Activated CD4-positive, alpha-beta T cell treated with anti-CD3 and anti-CD28 coated beads, Interleukin-2, amount 10 ng/mL, durations not matched to agents 7 days and 5 days (primary cell): Measurements from ENCODE around the gene ARMCX1. TPM values are rescaled to one million over a fixed set of nuclear protein-coding genes. Genes with fewer than 3 reads are reported as not detected.
"Not testable (repeated sequence)": the region's sequence is repeated elsewhere in the genome, so short reads cannot be mapped to it uniquely, and the experiment has no call there.

Source experiments
- CTCF ChIA-PET: fragments of 350-600 bp; sonication (Branson Sonifier 250); formaldehyde crosslinking; loops from one replicate; lab custom pipeline; 2021; ENCODE audit warnings: antibody characterized with exemption; lab: Charles Lee
- POLR2A ChIA-PET: fragments of 350-600 bp; sonication (Branson Sonifier 250); formaldehyde crosslinking; loops from one replicate; lab custom pipeline; 2021; ENCODE audit warnings: antibody characterized with exemption; lab: Charles Lee
- DNase-seq: peaks from one replicate; pipeline ENCODE4 v3.0.0-alpha.2; 2020
- H3K27ac Mint-ChIP-seq: one replicate; pipeline ENCODE4 v1.8.0; 2021; ENCODE audit warnings: mild to moderate bottlenecking, moderate library complexity, mixed read lengths
- H3K27me3 Mint-ChIP-seq: one replicate; pipeline ENCODE4 v1.8.0; 2021; ENCODE audit warnings: mixed read lengths
- H3K36me3 Mint-ChIP-seq: one replicate; pipeline ENCODE4 v1.8.0; 2021; ENCODE audit warnings: low read depth, mixed read lengths
- H3K4me1 Mint-ChIP-seq: one replicate; pipeline ENCODE4 v1.8.0; 2021; ENCODE audit warnings: mixed read lengths
- H3K4me3 Mint-ChIP-seq: one replicate; pipeline ENCODE4 v1.8.0; 2021; ENCODE audit warnings: mild to moderate bottlenecking, moderate library complexity, mixed read lengths
- H3K9me3 Mint-ChIP-seq: one replicate; pipeline ENCODE4 v1.8.0; 2021; ENCODE audit warnings: mixed read lengths
- total RNA-seq, 2 experiments: library from RNA; stranded (reverse); gene quantifications; one replicate each; pipeline ENCODE4 v1.2.3, GENCODE V29; 2021

ARMCX1 gene
- total RNA-seq, result under 1 TPM; 0.08 to 0.12 TPM

DNA sequence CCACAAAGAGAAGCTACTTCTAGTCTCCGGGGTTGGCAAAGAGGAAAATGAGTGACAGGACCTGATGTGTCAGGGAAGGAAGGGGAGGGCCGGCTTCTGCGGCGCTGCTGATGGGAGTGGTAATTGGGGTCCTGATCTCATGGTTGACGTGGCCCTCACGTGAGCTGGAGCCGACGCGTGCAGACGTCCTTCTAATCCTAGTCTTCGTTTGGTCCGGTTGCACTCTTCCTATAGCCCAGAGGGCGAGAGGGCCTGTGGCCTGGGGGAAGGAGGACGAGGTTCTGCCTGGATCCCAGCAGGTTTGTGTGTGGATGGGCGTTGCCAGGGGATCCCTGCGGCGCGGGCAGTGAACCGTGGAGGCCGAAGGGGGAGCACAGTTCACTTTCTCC lies at the start of gene ARMCX1:
ARMCX1 (plus strand) TSS at position 186 of the 389 bp plus-strand sequence. CDS start 2,384 bp downstream, outside the sequence.
- ChIA-PET CTCF (no interaction called here), POLR2A (no interaction called here)
- Mint-ChIP-seq H3K36me3 (no peaks in the 10 kb centered on the region), H3K9me3 (no peaks in the 10 kb centered on the region), H3K4me1 (peaks cover 8% of the 10 kb centered on the region), H3K27ac (no peak within 1 kb of the TSS), H3K27me3 (peaks cover 7% of the 10 kb centered on the region), H3K4me3 (peak within 1 kb of the TSS; percentile 44)
- peak; percentile 6 for DNase-seq

DNA sequence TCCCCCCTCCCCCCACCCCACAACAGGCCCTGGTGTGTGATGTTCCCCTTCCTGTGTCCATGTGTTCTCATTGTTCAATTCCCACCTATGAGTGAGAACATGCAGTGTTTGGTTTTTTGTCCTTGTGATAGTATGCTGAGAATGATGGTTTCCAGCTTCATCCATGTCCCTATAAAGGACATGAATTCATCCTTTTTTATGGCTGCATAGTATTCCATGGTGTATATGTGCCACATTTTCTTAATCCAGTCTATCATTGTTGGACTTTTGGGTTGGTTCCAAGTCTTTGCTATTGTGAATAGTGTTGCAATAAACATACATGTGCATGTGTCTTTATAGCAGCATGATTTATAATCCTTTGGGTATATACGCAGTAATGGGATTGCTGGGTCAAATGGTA lies 47.4 kb upstream of the ARMCX1 start:
- H3K27ac Mint-ChIP-seq, H3K4me3 Mint-ChIP-seq: not testable (repeated sequence)

DNA sequence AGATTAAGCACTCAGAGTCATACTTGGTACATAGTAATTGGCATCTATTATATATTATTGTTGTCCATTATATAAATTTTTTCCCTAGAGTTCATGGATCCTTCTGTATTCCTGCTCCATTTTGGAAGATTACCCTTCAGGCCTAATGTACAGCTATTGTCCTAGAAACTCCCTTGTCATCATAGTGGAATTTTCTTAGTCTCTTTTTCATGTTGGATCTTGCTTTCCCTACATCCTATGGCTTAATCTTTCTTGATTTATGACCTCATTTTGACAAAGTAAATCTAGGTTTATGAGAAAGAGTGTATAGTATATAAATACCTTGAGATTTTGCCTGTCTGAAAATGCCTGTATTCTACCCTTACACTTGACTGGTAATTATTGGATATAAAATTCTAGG lies 43.0 kb upstream of the ARMCX1 start:
- Mint-ChIP-seq H3K9me3 (no peaks in the 10 kb centered on the region), H3K4me1 (no peaks in the 10 kb centered on the region), H3K36me3 (no peaks in the 10 kb centered on the region), H3K4me3 (no peak overlapping the region), H3K27me3 (no peaks in the 10 kb centered on the region), H3K27ac (no peak overlapping the region)
- CTCF ChIA-PET, result no interaction called here
- POLR2A ChIA-PET, result no interaction called here
- no peak for DNase-seq

More for the DNA sequence above, 47.4 kb upstream of the ARMCX1 start:
- POLR2A ChIA-PET, H3K36me3 Mint-ChIP-seq, H3K27me3 Mint-ChIP-seq, DNase-seq, H3K4me1 Mint-ChIP-seq, H3K9me3 Mint-ChIP-seq, CTCF ChIA-PET: not testable (repeated sequence)

DNA sequence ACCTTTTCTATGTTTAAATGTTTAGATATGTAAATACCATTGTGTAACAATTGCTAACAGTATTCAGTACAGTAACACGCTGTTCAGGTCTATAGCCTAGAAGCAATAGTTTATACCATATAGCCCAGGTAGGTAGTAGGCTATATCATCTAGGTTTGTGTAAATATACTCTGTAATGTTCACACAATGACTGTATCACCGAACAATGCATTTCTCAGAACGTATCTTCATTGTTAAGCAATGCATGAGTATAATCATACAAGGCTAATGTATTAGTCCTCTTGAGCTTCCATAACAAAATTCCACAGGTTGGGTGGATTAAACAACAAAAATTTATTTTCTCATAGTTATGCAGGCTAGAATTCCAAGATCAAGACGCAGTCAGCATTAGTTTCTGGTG lies 42.4 kb upstream of the ARMCX1 start:
- Mint-ChIP-seq H3K27me3 (no peaks in the 10 kb centered on the region), H3K9me3 (no peaks in the 10 kb centered on the region), H3K4me1 (no peaks in the 10 kb centered on the region), H3K4me3 (no peak overlapping the region), H3K36me3 (no peaks in the 10 kb centered on the region), H3K27ac (no peak overlapping the region)
- DNase-seq, result no peak
- CTCF ChIA-PET, result no interaction called here
- POLR2A ChIA-PET, result no interaction called here

DNA sequence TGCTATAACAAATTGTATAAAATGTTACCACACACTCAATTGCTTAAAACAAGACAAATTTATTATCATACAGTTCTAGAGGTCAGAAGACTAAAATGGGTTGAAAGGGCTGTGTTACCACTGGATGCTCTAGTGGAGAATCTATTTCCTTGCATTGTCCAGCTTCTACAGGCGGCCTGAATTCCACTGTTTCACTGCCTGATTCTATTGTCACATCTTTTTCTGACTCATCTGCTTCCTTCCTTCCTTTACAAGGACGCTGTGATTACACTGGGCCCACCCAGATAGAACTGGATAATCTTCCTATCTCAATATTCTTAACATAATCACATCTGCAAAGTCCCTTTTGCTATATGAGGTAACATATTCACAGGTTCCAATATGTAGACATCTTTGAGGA lies 19.4 kb upstream of the ARMCX1 start:
- Mint-ChIP-seq H3K27ac (no peak overlapping the region), H3K4me3 (no peak overlapping the region), H3K36me3 (no peaks in the 10 kb centered on the region), H3K4me1 (no peaks in the 10 kb centered on the region), H3K9me3 (no peaks in the 10 kb centered on the region), H3K27me3 (no peaks in the 10 kb centered on the region)
- no peak for DNase-seq
- CTCF ChIA-PET, result no interaction called here
- POLR2A ChIA-PET, result no interaction called here

DNA sequence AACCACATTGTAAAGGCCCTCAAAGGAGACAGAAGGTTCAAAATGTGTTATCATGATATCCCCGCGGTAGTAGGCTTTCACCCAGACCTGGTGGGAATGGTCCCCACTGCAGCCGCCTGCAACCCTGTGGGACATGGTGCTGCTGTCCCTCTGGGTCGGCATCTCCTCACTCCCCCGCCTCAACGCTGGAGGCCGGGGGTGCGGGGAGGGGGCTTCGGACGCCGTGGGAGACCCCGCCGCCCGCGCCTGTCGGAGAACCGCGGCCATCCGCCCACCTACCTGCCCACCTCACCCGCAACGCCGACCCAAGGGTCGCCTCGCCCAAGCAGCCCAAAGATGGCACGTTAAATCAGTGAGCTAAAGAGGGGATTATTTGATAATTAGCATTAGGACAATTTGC lies 11.2 kb upstream of the ARMCX1 start:
- no peak overlapping the region for H3K27ac Mint-ChIP-seq
- ChIA-PET POLR2A (no interaction called here), CTCF (no interaction called here)
- no peak for DNase-seq
- peaks cover 4% of the 10 kb centered on the region for H3K9me3 Mint-ChIP-seq
- H3K4me1 Mint-ChIP-seq, result no peaks in the 10 kb centered on the region
- H3K36me3 Mint-ChIP-seq, result no peaks in the 10 kb centered on the region
- H3K27me3 Mint-ChIP-seq, result no peaks in the 10 kb centered on the region
- no peak overlapping the region for H3K4me3 Mint-ChIP-seq

DNA sequence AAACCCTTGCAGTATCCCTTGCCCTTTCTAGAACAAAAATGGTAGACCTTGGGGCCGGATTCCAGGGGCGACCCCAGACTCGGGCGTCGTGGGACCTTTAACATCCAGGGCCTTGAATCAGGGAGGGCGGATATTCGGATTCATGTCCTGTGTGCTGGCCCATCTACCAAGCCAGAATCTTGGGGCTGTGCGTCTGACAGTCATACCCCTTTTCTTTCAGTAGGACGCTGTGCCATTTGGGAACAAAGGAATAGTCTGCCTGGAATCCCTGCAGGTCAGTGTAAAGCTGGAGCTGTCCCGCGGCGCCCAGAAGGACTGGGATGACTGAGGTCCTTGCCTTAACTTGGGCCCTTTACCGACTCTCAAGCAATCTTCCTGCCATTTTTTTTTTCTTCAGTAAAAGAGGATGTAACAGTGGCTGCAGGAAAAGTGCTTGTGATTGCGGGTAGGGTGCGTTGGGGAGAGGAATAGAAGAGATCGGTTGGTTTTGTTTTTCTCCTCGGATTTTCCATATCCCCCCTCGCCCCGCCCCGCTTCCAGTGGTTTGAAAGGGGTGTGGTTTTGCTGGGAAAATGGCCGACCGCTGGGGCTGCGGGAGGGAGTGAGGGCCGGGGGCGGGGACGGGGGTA lies 518 bp downstream of the ARMCX1 start:
- Mint-ChIP-seq H3K4me3 (peak overlapping the region; percentile 44), H3K4me1 (peaks cover 8% of the 10 kb centered on the region), H3K9me3 (no peaks in the 10 kb centered on the region), H3K27me3 (peaks cover 7% of the 10 kb centered on the region), H3K36me3 (no peaks in the 10 kb centered on the region), H3K27ac (no peak overlapping the region)
- no peak for DNase-seq
- CTCF ChIA-PET, result no interaction called here
- POLR2A ChIA-PET, result no interaction called here

DNA sequence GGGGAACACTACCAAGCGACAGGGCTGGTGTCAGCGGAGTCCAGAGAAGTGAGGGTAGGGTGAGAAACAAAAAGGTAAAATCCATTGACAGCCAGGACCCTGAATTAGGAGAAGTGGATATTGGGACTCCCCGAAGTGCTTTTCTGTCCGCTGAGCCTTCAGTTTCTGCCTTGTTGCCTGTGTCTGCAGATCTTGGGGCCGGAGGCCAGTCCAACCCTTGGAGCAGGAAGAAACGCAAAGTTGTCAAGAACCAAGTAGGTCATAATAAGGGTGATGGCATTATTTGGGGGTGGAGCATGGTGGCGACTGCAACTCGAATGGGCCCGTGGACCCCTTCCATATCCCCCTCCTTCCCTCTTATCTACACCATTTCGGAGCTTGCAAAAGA lies 1.0 kb downstream of the ARMCX1 start:
- Mint-ChIP-seq H3K4me1 (peaks cover 8% of the 10 kb centered on the region), H3K4me3 (peak overlapping the region; percentile 19), H3K36me3 (no peaks in the 10 kb centered on the region), H3K27ac (no peak overlapping the region), H3K9me3 (no peaks in the 10 kb centered on the region), H3K27me3 (peaks cover 7% of the 10 kb centered on the region)
- CTCF ChIA-PET, result no interaction called here
- no peak for DNase-seq
- POLR2A ChIA-PET, result no interaction called here

DNA sequence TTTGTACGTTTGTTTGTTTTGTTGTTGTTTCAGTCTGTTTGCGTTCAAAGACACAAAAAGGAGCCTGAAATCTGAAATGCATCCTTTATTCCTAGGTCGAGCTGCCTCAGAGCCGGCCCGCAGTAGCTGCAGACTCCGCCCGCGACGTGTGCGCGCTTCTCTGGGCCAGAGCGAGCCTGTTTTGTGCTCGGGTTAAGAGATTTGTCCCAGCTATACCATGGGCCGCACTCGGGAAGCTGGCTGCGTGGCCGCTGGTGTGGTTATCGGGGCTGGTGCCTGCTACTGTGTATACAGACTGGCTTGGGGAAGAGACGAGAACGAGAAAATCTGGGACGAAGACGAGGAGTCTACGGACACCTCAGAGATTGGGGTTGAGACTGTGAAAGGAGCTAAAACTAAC lies 2.4 kb downstream of the ARMCX1 start:
- Mint-ChIP-seq H3K4me1 (peaks cover 8% of the 10 kb centered on the region), H3K27me3 (peaks cover 7% of the 10 kb centered on the region), H3K9me3 (no peaks in the 10 kb centered on the region), H3K4me3 (no peak overlapping the region), H3K27ac (no peak overlapping the region), H3K36me3 (no peaks in the 10 kb centered on the region)
- no peak for DNase-seq
- POLR2A ChIA-PET, result no interaction called here
- CTCF ChIA-PET, result no interaction called here

DNA sequence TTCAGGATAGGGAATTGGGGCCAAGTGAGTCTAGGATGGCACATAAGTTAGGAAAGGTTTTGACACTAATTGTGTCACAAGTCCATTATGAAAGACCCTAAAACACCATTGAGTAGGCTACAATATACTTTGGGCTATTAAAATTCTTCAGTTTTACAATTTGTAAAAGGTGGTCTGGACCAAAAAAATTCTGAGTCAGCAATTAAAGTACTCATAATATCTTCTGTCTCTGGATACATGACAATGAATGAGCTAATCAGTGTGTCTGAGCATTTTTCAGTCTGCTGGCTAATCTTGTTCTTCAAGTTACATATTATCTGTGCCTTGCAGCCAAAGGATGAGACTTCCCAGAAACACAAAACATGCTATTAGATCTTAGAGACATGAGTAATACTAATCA lies 14.3 kb downstream of the ARMCX1 start:
- Mint-ChIP-seq H3K27me3 (peaks cover 4% of the 10 kb centered on the region), H3K4me1 (no peaks in the 10 kb centered on the region), H3K36me3 (no peaks in the 10 kb centered on the region), H3K9me3 (peaks cover 3% of the 10 kb centered on the region), H3K27ac (no peak overlapping the region), H3K4me3 (no peak overlapping the region)
- no peak for DNase-seq
- CTCF ChIA-PET, result no interaction called here
- POLR2A ChIA-PET, result no interaction called here

DNA sequence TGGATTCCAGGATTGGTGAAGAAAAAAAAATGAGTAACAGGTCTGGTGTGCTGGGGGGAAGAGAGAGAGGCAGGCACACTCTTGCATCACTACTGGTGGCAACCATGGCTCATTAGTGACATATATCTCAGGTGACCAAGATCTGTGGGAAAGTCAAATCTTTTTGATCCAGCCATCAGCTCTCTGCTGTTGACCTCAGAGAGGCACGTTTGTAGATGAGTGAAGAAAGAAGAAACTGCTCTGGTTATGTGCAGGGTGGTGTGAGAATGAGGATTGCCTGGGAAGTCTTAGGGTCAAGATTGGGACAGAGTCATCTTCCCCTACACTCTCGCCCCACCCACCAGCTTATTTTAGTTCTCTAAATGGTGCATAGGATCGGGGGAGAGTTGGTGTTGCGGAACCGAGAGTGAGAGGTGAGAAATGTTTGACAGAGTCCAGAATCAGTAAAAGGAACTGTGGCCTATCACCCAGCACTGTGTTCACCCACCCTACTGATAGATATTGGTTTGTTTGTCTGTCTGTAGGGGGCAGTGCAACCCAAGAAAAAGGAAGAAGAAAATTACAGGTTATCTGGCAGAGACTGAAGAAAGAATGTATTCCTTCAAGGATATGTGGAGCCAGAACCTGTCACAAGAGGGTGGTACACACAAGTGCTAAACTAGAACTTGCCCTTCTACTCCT lies 45.5 kb downstream of the ARMCX1 start:
- Mint-ChIP-seq H3K27me3 (peaks cover 13% of the 10 kb centered on the region), H3K4me1 (no peaks in the 10 kb centered on the region), H3K4me3 (no peak overlapping the region), H3K27ac (no peak overlapping the region), H3K36me3 (no peaks in the 10 kb centered on the region), H3K9me3 (no peaks in the 10 kb centered on the region)
- ChIA-PET CTCF (no interaction called here), POLR2A (no interaction called here)
- peak; percentile 57 for DNase-seq

DNA sequence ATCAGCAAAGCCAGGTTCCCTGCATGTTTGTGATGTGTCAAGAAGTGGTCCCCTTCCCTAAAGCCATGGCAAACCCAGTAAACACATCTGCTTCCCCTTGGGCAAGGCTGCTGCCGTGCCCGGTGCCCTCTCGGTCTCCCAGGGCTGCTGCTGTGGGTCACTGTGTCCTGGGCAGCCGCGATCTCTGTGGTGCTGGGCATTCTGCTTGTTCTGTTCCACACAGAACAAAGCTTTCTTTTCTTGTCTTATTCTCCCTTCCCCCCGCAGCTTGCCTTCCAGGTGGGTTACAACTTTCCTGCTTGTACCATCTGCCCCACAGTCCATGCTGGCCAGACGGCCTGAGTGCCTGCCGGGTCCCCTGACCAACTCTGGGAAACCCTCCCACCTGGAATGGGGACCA lies 49.2 kb downstream of the ARMCX1 start:
- H3K4me3 Mint-ChIP-seq, CTCF ChIA-PET: not testable (repeated sequence)

DNA sequence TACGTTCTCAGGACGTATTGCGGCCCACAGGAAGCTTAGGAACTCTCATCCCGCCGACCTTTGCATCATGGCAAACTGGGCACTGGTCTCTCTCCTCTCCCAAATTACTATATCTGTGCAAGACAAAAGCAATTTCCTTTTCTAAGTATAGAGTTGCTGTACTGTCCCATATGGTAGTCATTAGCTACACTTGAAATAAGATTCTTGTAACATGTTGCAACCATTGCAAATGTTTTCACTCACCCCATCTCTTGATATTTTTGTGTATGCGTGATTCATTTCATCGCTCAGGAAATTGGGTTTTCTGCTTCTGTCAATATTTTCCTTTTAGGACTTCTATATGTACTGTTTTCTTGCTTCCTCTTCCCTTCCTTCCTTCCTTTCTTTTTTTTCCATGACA lies 51.7 kb downstream of the ARMCX1 start:
- Mint-ChIP-seq H3K4me3 (no peak overlapping the region), H3K9me3 (no peaks in the 10 kb centered on the region), H3K27me3 (peaks cover 4% of the 10 kb centered on the region), H3K36me3 (no peaks in the 10 kb centered on the region), H3K4me1 (no peaks in the 10 kb centered on the region), H3K27ac (no peak overlapping the region)
- ChIA-PET POLR2A (no interaction called here), CTCF (no interaction called here)
- DNase-seq, result no peak

More for the DNA sequence above, 49.2 kb downstream of the ARMCX1 start:
- H3K9me3 Mint-ChIP-seq, H3K36me3 Mint-ChIP-seq, H3K27ac Mint-ChIP-seq, POLR2A ChIA-PET, H3K27me3 Mint-ChIP-seq, H3K4me1 Mint-ChIP-seq, DNase-seq: not testable (repeated sequence)
